Measurements from ENCODE around the gene PRIM2. TPM values are rescaled to one million over a fixed set of nuclear protein-coding genes. Genes with fewer than 3 reads are reported as not detected.
"Not testable (repeated sequence)": the region's sequence is repeated elsewhere in the genome, so short reads cannot be mapped to it uniquely, and the experiment has no call there.

The PRIM2 gene
- total and polyA plus RNA-seq, 2 donors from 2014 or later = 3.0 to 9.7 TPM

- Histone ChIP-seq H3K4me1 (ENCODE audit: control insufficient read depth in 2 of 3, insufficient read depth in 2 of 3, low read depth in 1 of 3, low read length in 3 of 3) (peaks cover 0 to 2% (median 0%) of the 10 kb centered on the region in 3 donors), H3K4me3 (ENCODE audit: low read length in 3 of 3) (no peak overlapping the region), H3K9me3 (ENCODE audit: control insufficient read depth in 2 of 3, insufficient read depth in 1 of 3, low read length in 3 of 3) (no peaks in the 10 kb centered on the region), H3K27ac (ENCODE audit: low read depth in 2 of 2, low read length in 2 of 2) (no peak overlapping the region), H3K27me3 (ENCODE audit: control insufficient read depth, insufficient read depth, low read length) (no peaks in the 10 kb centered on the region), H3K9ac (ENCODE audit: low read length in 3 of 3) (no peak overlapping the region), H3K36me3 (ENCODE audit: control insufficient read depth in 2 of 3, insufficient read depth in 3 of 3, low read length in 3 of 3) (no peaks in the 10 kb centered on the region)
- DNase-seq (no peak), FAIRE-seq (no peak)
- no peak for TF ChIP-seq CTCF (IDR thresholded peaks at IDR 0.05; ENCODE audit: borderline replicate concordance, extremely low read depth, insufficient read depth)
- intact Hi-C loops (cut with DNase I) = no loop called here
Observed at GRCh38 chr6:57283106-57283505, 34.3 kb upstream of the PRIM2 start.

GRCh38 chr6:57283911-57284455 is 33.4 kb upstream of the PRIM2 start:
- TF ChIP-seq CTCF (IDR thresholded peaks at IDR 0.05; ENCODE audit: borderline replicate concordance, extremely low read depth, insufficient read depth) = no peak
- Histone ChIP-seq H3K9me3 (ENCODE audit: control insufficient read depth in 2 of 3, insufficient read depth in 1 of 3, low read length in 3 of 3) (no peaks in the 10 kb centered on the region), H3K36me3 (ENCODE audit: control insufficient read depth in 2 of 3, insufficient read depth in 3 of 3, low read length in 3 of 3) (no peaks in the 10 kb centered on the region), H3K4me1 (ENCODE audit: control insufficient read depth in 2 of 3, insufficient read depth in 2 of 3, low read depth in 1 of 3, low read length in 3 of 3) (peaks cover 0 to 2% (median 0%) of the 10 kb centered on the region in 3 donors), H3K9ac (ENCODE audit: low read length in 3 of 3) (no peak overlapping the region), H3K27me3 (ENCODE audit: control insufficient read depth, insufficient read depth, low read length) (no peaks in the 10 kb centered on the region), H3K27ac (ENCODE audit: low read depth in 2 of 2, low read length in 2 of 2) (no peak overlapping the region), H3K4me3 (ENCODE audit: low read length in 3 of 3) (no peak overlapping the region)
- intact Hi-C loops (cut with DNase I) = no loop called here
- FAIRE-seq = no peak
- peak in 3 of 5 donors; percentile 14 to 90 (median 80) for DNase-seq

GRCh38 chr6:57288136-57288535 is 29.3 kb upstream of the PRIM2 start:
- H3K27ac ChIP-seq (ENCODE audit: low read depth in 2 of 2, low read length in 2 of 2); H3K36me3 ChIP-seq (ENCODE audit: control insufficient read depth in 2 of 3, insufficient read depth in 3 of 3, low read length in 3 of 3); H3K9me3 ChIP-seq (ENCODE audit: control insufficient read depth in 2 of 3, insufficient read depth in 1 of 3, low read length in 3 of 3); H3K9ac ChIP-seq (ENCODE audit: low read length in 3 of 3); DNase-seq; H3K27me3 ChIP-seq (ENCODE audit: control insufficient read depth, insufficient read depth, low read length); FAIRE-seq; intact Hi-C loops (cut with DNase I); H3K4me3 ChIP-seq (ENCODE audit: low read length in 3 of 3); H3K4me1 ChIP-seq (ENCODE audit: control insufficient read depth in 2 of 3, insufficient read depth in 2 of 3, low read depth in 1 of 3, low read length in 3 of 3): not testable (repeated sequence)

- H3K36me3 ChIP-seq (ENCODE audit: control insufficient read depth in 2 of 3, insufficient read depth in 3 of 3, low read length in 3 of 3); H3K4me1 ChIP-seq (ENCODE audit: control insufficient read depth in 2 of 3, insufficient read depth in 2 of 3, low read depth in 1 of 3, low read length in 3 of 3); H3K9ac ChIP-seq (ENCODE audit: low read length in 3 of 3); H3K27me3 ChIP-seq (ENCODE audit: control insufficient read depth, insufficient read depth, low read length); FAIRE-seq; H3K9me3 ChIP-seq (ENCODE audit: control insufficient read depth in 2 of 3, insufficient read depth in 1 of 3, low read length in 3 of 3); H3K4me3 ChIP-seq (ENCODE audit: low read length in 3 of 3); H3K27ac ChIP-seq (ENCODE audit: low read depth in 2 of 2, low read length in 2 of 2); intact Hi-C loops (cut with DNase I); DNase-seq: not testable (repeated sequence)
Observed at GRCh38 chr6:57293472-57293871, 24.0 kb upstream of the PRIM2 start.

Data from kidney (tissue), 14 donors.